Putamen (tissue), 1 donor: ENCODE measurements around the gene FOXD4L6.
"Not testable (repeated sequence)": the region's sequence is repeated elsewhere in the genome, so short reads cannot be mapped to it uniquely, and the experiment has no call there.

Experiments used
- DNase-seq: peaks from one replicate; pipeline ENCODE4 v3.0.0-alpha.2; 2016; ENCODE audit warnings: low spot score

Gene FOXD4L6

DNA sequence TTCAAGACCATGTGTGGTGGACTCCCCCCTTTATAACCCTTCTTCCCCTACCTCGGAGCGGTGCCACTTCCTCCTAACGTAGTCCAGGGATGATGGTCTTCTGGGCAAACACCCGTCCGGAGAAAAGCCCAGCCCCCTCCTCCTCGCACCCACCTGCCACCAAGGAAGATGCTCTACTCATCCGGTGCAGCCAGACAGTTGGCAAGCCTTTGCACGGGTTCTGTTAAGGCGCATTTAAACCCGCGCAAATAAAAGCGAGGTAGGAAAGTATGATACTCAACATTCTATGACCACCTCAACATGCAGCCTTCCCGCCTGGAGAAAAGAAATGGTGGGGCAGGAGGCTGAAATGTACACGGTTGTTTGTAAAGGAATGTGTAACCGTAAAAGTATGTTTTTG lies at the start of gene FOXD4L6:
Gene FOXD4L6 (minus strand): TSS at position 101 of the 400 bp plus-strand sequence. CDS start 298 bp downstream, outside the sequence.
- DNase-seq = not testable (repeated sequence)

DNA sequence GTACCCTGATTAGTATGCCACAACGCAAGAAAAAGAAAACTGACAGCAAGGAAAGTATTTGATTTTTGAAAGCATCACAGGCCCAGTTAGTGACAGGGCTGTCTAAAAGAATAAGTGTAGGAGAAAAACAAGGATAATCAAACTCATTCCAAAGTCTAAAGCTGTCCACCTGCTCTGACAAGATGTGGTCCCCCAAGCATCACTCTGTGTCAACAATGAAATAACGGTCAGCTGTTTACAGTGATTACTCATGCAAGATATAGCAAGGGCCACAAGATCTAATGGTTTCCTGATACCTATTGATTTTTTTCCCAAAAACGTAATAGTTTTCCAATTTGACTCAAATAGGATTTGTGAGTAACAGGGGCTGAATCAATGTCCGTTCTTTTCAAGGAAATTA lies 46.5 kb upstream of the FOXD4L6 start:
- DNase-seq = not testable (repeated sequence)

DNA sequence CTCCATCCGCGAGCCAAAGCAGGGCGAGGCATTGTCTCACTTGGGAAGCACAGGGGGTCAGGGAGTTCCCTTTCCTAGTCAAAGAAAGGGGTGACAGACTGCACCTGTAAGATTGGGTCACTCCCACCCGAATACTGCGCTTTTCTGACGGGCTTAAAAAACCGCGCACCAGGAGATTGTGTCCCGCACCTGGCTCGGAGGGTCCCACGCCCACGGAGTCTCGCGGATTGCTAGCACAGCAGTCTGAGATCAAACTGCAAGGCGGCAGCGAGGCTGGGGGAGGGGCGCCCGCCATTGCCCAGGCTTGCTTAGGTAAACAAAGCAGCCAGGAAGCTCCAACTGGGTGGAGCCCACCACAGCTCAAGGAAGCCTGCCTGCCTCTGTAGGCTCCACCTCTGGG lies 21.6 kb upstream of the FOXD4L6 start:
- DNase-seq = not testable (repeated sequence)

DNA sequence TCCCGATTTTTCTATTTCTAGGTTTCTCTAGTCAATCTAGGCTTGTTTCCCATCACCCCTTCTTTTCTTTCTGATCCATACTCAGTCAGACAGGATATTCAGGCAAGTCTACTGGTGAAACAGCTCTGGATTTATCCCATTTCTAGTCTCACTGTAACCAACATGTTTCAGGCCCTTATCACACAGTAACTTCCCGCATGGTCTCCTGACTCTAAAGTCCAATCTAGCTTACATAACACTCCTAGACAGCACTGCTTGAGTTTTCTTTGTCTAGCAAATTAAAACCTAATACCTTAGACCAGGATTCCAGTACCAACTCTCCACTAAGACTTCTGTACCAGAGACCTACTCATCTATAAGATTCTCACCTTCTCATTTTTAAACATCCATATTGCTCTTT lies 13.4 kb upstream of the FOXD4L6 start:
- DNase-seq = not testable (repeated sequence)

DNA sequence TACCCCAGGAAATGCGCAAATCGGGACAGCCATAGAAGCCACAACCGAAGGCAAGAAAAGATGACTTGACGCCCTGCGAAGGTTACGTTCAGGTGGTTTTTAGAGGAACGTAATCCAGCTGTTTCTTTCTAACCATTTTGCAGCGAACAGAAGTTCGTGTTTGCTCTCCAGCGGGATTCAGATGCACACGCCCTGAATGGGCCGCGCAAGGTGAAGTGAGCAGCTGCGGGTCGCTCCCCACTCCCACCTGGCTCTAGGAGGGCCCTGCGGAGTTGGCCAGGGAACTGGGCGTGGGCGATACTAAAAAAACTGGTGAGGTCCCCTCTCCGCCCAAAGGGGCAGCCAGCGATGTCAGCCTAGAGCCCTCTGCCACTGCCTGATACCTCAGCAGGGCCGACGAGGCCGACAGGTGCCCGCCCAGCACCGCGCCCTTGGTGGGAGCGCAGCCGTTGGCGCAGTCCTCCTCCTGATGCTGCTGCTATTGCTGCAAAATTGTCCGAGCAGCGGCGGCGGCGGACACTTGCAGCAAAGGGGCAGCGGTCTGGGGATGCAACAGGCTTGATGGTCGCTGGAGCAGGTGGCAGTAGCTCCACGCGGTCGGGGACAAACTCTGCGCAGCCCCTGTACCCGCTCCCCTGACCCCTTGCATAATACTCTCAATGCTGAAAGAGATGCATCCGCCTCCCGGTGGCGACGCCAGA lies 1.6 kb downstream of the FOXD4L6 start:
- DNase-seq = not testable (repeated sequence)

DNA sequence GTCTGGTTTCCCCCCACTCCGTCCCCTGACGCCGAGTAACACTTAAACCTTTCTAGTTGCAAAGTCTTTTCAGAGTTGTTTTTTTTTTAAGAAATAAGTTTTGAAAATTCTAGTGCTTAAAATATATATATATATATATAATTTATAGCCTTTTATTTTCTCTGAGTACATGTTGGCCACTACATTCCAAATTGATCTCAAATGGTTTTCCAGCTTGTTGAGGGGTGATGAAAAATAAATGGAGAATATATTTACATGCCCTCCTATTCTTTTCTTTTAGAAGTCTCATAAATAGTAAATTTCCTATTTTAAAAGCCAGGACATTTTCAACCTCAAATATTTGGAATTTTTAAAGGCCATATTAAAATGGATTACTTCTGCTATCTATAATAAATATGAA lies 2.5 kb downstream of the FOXD4L6 start:
- not testable (repeated sequence) for DNase-seq

DNA sequence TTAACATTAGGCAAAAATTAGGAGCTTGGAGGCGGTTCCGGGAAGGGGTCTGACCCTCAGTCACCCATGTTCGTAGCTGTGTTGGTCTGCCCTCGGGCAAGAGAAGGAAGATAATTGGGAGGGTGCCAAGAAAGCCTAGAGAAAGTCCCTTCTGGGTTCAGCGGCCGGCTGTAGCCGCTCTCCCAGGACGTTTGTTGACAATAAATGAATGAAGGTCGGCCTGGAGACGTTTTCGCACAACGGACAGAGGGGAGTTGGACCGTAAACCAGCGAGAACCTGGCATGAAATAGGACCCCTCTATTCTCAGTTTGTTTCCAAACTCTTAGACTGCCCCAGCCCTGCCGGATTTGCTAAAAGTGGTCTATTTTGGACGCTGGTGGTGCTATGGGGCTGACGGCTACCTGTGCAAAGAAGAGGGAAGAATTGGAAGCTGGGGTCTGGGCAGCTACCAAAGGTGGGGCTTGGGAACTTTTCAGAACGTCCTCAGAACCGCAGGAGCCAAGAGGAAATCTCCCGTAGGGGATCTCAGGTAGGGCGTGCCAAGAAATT lies 3.3 kb downstream of the FOXD4L6 start:
- not testable (repeated sequence) for DNase-seq

DNA sequence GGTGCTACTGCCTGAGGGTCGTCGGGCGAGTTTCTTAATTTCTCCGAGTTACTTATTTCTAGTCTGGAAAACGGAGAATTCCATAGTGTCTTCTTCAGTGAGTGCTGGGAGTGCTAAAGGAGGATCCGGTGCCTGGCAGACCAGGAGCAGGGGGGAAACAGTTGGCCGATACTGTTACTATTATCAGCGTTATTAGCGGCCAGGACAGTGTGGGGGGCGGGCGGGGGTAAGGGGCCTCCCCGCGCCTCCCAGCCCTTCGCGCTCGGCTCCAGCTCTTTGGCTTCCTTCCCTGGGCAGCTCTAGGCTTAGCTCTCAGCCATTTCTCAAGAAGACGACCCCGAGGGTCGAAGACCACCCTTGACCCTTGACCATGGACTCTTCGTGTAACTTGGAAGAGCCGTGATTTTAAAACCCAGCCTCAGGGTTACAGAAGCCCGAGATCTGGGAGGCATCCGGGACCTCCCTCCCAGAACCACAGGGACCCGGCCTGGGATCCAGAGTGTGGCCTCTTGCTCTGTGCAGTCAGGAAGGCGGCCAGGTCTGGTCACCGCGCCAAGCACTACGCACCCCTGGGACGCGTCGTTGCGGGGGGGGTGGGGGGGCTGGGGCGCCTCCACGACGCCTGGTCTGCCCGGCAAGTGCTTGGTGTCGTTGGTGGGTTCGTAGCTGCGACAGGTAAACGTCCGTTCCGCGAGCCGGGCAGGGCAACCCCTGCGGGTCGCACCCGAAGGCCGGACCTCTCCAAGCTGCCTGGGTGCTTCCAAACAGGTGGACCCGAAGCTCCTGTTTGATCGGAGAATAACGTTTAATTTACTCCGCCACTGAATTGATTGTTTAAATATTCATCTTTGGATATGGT lies 4.0 kb downstream of the FOXD4L6 start:
- not testable (repeated sequence) for DNase-seq

DNA sequence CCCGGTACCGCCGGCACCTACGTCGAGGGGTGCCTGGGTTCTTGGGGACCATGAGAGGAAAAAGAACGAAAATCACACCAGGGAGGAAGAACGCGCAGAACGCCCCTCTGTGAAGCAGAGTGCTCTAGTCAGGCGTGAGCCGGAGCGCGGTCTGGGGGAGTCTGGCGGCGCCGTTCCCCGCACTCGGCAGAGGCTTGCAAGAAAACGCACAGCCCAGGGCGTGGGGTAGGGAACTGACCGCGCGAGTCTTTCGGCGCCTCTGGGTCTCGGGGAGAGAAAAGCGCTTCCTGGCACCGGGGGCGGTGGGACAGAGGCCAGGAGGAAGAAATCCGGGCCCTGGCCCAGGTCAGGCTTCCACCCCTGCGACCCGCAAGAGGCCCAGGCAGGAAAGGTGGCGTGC lies 4.7 kb downstream of the FOXD4L6 start:
- DNase-seq = not testable (repeated sequence)

DNA sequence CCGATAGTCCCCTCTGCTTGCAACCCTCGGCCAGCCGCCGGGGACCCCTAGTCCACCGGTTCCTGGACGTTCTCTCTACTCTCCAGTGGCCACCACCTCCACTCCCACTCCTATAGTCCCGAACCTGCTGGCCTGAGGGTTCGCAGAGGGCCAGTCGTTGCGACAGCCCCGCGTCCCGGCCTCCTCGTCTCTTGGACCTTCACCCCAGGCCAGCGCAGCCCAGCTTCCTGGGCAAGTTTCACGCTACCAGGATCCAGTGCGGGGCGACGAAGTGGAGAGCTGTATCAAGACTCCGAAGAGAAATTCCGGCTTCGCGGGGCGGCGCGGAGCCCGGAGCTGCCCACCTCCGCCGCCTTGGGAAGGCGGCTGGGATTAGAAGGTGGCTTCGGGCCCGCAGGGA lies 5.1 kb downstream of the FOXD4L6 start:
- DNase-seq = not testable (repeated sequence)

DNA sequence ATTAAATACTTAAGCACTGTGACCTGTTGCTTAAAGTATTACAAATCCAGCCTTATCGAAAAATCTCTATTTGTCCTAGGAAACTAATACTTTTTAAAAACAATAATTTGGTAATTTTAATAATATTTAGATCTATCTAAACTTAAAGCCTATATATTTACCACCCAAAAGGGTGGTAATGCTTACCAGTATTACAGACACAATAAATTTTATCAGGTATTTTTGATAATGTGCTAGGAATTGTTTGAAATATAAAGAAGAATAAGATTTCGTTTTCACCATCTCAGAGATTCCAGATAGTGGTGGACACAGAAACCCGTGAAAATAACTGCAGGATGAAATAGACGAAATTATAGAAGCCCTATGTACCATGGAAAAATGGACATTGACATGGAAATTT lies 7.8 kb downstream of the FOXD4L6 start:
- DNase-seq = not testable (repeated sequence)

DNA sequence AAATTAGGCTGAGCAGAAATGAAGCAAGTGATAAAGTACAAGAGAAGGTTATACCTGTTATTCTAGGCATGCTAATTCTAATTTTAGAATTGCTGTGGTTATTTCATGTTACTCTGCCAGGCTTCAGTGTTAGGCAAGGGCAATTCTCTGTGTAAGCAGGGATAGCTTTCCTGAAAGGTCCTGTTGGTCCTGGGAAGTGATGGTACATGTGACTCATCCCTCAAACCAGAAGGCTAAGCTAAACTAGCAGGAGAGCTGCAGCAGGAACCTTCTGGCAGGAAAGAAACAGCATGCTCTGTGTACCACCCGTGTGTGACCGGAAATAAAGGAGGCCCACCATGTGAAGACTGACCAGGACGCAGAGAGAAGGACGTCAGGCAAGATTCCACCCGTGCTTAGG lies 8.8 kb downstream of the FOXD4L6 start:
- not testable (repeated sequence) for DNase-seq

DNA sequence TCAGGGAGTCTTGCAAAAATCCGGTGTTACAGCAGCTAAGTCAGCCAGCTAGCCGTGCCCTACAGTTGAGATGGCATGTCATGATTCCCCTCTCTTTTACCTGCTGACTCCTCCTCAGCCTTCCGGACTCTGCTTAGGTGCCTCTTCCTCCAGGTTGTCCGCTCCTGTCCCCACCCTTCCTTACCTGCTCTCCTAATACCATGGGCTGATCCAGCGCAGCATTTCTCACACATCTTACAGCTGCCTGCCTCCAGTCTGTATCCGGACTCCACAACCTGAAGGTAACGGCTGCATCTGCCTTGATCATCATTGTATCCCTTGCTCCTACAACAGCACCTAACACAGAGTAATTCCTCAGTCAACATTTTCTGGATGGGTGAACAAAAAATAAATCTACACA lies 9.2 kb downstream of the FOXD4L6 start:
- not testable (repeated sequence) for DNase-seq

DNA sequence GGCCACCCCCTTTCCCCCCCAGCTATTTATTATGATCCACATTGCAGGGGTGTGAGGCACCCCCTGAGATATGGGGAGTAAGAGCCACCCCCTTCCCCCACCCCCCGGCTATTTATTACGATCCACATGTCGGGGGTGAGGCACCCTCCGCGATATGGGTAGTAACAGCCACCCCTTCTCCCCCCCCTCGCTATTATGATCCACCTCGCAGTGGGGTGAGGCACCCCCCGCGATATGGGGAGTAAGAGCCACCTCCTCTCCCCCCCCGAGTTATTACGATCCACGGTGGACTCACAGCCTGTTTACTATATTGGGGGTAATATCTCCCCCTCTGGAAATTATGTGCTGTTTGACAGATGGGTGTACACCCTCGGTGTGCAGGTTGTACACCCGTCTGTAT lies 15.1 kb downstream of the FOXD4L6 start:
- DNase-seq = not testable (repeated sequence)

DNA sequence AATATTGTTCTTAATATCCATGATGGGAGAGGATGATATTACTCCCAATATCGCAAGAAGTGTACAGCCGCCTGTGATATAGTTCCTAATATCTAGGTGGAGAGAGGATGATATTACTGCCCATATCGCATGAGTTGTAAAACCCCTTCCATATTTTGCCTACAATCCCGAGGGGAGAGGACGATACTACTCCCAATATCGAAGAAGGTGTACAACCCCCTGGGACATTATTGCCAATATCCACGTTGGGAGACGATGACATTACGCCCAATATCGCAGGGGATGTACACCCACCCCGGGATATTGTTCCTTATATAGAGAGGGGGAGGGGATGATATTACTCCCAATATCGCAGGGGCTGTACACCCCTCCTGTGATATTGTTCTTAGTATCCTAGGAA lies 17.1 kb downstream of the FOXD4L6 start:
- not testable (repeated sequence) for DNase-seq

DNA sequence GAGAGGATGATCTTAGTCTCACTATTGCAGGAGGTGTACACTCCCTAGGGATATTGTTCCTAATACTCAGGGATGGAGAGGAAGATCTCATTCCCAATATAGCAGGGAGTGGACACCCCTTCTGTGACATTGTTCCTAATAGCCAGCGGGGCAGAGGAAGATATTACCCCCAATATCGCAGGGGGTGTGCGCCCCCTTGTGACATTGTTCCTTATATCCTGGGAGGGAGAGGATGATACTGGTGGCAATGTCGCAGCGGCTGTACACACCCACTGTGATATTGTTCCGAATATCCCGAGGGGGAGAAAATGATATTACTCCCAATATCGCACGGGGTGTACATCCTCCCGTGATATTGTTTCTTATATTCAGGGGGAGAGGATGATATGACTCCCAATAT lies 17.6 kb downstream of the FOXD4L6 start:
- not testable (repeated sequence) for DNase-seq

DNA sequence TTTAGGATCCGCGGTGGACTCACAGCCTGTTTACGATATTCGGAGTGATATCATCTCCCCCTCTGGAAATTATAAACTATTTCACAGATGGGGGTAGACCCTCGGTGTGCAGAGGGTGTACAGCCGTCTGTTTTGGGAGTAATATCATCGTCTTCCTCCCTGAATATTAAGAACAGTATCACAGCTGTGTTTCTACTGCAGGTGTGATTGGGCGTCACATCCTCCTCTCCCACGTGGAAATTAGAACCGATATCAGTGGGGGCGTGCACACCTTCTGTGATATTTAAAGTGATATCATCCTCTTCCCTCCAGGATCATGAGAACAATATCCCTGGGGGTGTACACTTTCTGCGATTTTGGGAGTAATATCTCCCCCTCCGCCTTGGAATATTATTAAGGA lies 19.2 kb downstream of the FOXD4L6 start:
- not testable (repeated sequence) for DNase-seq

DNA sequence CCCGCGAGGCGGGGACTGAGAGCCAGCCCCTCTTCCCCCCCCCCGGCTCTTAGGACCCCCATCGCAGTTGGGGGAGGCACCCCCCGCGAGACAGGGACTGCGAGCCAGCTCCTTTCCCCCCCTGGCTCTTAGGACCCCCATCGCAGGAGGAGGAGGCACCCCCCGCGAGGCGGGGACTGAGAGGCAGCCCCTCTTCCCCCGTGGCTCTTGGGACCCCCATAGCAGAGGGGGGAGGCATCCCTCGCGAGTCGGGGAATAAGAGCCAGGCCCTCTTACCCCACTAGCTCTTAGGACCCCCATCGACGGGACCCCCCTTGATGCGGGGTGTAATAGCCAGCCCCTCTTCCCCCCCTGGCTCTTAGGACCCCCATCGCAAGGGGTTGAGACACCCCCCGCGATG lies 19.7 kb downstream of the FOXD4L6 start:
- not testable (repeated sequence) for DNase-seq

DNA sequence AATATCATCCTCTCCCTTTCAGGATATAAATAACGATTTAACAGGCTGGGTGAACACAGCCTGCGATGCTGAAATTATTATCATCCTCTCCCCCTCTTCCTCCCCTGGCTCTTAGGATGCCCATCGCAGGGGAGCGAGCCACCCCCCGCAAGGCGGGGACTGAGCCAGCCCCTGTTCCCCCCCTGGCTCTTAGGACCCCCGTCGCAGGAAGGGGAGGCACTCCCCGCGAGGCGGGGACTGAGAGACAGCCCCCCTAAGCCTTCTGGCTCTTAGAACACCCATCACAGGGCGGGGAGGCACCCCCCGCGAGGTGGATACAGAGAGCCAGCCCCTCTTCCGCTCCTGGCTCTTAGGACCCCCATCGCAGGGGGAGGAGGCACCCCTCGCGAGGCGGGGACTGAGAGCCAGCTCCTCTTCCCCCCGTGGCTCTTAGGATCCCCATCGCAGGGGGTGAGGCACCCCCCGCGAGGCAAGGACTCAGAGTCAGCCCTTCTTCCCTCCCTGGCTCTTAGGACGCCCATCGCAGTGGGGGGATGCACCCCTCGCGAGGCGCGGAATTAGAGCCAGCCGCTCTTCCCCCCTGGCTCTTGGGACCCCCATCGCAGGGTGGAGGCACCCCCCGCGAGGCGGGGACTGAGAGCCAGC lies 21.9 kb downstream of the FOXD4L6 start:
- not testable (repeated sequence) for DNase-seq

DNA sequence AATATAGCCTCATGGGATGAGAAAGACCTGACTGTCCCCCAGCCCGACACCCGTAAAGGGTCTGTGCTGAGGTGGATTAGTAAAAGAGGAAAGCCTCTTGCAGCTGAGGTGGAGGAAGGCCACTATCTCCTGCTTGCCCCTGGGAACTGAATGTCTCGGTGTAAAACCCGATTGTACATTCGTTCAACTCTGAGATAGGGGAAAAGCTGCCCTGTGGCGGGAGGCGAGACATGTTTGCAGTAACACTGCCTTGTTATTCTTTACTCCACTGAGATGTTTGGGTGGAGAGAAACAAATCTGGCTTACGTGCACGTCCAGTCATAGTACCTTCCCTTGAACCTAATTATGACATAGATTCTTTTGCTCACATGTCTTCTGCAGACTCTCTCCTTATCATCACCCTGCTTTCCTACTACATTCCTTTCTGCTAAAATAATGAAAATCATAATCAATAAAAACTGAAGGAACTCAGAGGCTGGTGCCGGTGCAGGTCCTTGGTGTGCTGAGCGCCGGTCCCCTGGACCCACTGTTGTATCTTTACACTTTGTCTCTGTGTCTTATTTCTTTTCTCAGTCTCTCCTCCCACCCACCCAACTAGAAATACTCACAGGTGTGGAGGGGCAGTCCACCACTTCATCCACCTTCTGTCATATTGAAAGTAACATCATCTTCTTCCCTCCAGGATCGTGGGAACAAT lies 22.8 kb downstream of the FOXD4L6 start:
- not testable (repeated sequence) for DNase-seq

DNA sequence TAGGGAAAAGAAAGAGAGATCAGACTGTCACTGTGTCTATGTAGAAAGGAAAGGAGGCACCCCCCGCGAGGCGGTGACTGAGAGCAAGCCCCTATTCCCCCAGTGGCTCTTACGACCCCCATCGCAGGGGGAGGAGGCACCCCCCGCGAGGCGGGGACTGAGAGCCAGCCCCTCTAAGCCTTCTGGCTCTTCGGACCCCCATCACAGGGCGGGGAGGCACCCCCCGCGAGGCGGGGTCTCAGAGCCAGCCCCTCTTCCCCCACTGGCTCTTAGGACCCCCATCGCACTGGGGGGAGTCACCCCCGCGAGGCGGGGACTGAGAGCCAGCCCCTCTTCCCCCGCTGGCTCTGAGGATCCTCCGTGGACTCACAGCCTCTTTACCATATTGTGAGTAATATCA lies 23.9 kb downstream of the FOXD4L6 start:
- not testable (repeated sequence) for DNase-seq

DNA sequence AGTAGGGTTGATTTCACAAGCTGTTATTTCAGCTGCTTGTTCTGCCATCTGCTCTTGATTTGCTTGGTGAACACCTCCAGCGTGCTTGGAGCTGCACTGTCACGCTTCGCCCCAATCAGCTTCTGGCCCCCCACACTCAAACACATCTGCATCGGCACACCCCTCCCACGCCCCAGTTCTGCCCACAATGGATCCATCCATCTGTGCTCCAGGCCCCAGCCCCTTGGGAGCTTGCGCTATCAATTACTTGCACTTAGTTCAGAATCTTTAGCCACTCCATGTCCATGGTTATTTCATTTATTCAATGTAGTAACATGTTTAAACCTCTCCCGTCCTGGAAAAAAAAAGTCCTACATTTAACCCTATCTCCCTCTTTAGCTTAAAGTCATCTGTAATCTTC lies 28.0 kb downstream of the FOXD4L6 start:
- not testable (repeated sequence) for DNase-seq
